Measurements from ENCODE around the gene USH1C. TPM values are rescaled to one million over a fixed set of nuclear protein-coding genes. Genes with fewer than 3 reads are reported as not detected.

The USH1C gene
- total RNA-seq, 1 donor from 2014 or later = not detected

- no peak for DNase-seq
- no peak overlapping the region for H3K27ac Mint-ChIP-seq (ENCODE audit: unreplicated experiment)
- H3K9me3 Mint-ChIP-seq (ENCODE audit: unreplicated experiment) = peaks cover 2% of the 10 kb centered on the region
- H3K4me1 Mint-ChIP-seq (ENCODE audit: low read depth, unreplicated experiment) = peaks cover 7% of the 10 kb centered on the region
- TF ChIP-seq CTCF (IDR thresholded peaks at IDR 0.05; ENCODE audit: partially characterized antibody, unreplicated experiment) = no peak
- peaks cover 6% of the 10 kb centered on the region for H3K27me3 Mint-ChIP-seq (ENCODE audit: unreplicated experiment)
- H3K36me3 Mint-ChIP-seq (ENCODE audit: unreplicated experiment) = no peaks in the 10 kb centered on the region
- H3K4me3 Mint-ChIP-seq (ENCODE audit: unreplicated experiment) = no peak overlapping the region
These were observed 22.9 kb downstream of the USH1C start for GRCh38 chr11:17521106-17521900.

DNA sequence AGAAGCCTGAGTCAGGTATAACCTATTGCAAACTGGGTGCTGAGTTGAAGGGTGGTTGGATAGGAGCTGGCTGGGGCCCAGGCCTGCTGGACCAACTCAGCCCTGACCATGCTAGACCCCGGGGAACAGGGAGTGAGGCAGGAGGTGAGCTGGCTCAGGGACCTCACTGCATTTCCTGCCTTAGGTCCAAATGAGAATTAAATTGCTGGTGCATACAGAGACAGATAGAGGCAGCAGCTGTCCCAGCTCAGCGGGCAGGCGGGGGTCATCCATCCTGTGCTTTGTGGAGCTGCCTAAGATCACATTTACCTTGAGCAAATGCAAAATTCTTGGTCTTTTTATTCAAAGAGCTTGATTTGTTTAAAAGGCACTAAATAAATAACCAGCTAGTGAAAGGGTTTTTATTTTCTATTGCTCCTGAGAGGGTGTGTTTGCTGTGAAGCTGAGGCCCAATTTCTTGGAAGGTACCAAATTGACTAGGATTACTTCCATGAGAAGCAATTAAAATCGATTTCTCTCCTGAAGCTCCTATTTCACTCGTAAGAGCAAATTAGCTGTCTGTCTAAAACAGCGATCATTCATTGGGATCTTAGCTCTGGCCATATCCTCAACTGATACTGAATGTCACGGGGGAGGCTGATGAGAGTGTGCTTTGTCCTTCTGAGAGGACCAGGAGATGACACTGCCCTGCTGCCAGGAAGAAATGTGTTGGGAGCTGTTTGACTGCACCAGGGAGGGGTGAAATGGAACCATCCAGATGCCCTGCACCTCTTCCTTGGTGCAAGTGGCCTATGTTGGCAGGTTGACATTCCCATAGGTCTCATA is 24.9 kb downstream of the USH1C start:
- H3K27ac Mint-ChIP-seq (ENCODE audit: unreplicated experiment) = no peak overlapping the region
- DNase-seq = no peak

GRCh38 chr11:17518366-17518765 is 25.9 kb downstream of the USH1C start:
- Mint-ChIP-seq H3K4me1 (ENCODE audit: low read depth, unreplicated experiment) (peaks cover 5% of the 10 kb centered on the region), H3K9me3 (ENCODE audit: unreplicated experiment) (peaks cover 2% of the 10 kb centered on the region), H3K36me3 (ENCODE audit: unreplicated experiment) (no peaks in the 10 kb centered on the region), H3K27ac (ENCODE audit: unreplicated experiment) (no peak overlapping the region), H3K4me3 (ENCODE audit: unreplicated experiment) (no peak overlapping the region), H3K27me3 (ENCODE audit: unreplicated experiment) (peaks cover 6% of the 10 kb centered on the region)
- no peak for DNase-seq
- TF ChIP-seq CTCF (IDR thresholded peaks at IDR 0.05; ENCODE audit: partially characterized antibody, unreplicated experiment) = no peak

More for the DNA sequence above, 24.9 kb downstream of the USH1C start:
- Mint-ChIP-seq H3K9me3 (ENCODE audit: unreplicated experiment) (peaks cover 2% of the 10 kb centered on the region), H3K4me3 (ENCODE audit: unreplicated experiment) (no peak overlapping the region), H3K36me3 (ENCODE audit: unreplicated experiment) (no peaks in the 10 kb centered on the region), H3K4me1 (ENCODE audit: low read depth, unreplicated experiment) (peaks cover 5% of the 10 kb centered on the region), H3K27me3 (ENCODE audit: unreplicated experiment) (peaks cover 4% of the 10 kb centered on the region)
- TF ChIP-seq CTCF (IDR thresholded peaks at IDR 0.05; ENCODE audit: partially characterized antibody, unreplicated experiment) = no peak

DNA sequence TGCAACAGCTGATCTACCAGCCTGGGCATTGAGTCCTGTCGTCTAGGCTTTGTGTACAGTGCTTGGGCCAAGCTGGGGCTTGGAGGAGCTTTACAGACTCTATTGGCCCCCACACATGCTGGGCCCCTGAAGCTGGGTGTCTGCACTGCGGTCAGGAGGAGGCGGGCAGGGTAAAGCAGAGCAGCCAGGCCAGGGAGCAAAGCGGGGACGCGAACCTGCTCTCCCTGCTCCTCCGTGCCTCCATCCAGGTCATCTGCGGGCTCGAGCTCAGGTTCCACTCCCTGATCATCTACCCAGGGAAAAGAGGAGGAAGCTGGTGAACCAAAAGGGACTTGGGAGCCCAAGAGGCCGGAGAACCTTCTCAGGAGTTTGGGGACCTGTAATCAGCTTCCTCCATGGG is 27.0 kb downstream of the USH1C start:
- no peak for DNase-seq
- no peaks in the 10 kb centered on the region for H3K36me3 Mint-ChIP-seq (ENCODE audit: unreplicated experiment)
- no peak for TF ChIP-seq CTCF (IDR thresholded peaks at IDR 0.05; ENCODE audit: partially characterized antibody, unreplicated experiment)
- no peak overlapping the region for H3K27ac Mint-ChIP-seq (ENCODE audit: unreplicated experiment)
- peaks cover 5% of the 10 kb centered on the region for H3K4me1 Mint-ChIP-seq (ENCODE audit: low read depth, unreplicated experiment)
- peaks cover 2% of the 10 kb centered on the region for H3K9me3 Mint-ChIP-seq (ENCODE audit: unreplicated experiment)
- H3K27me3 Mint-ChIP-seq (ENCODE audit: unreplicated experiment) = peaks cover 12% of the 10 kb centered on the region
- H3K4me3 Mint-ChIP-seq (ENCODE audit: unreplicated experiment) = no peak overlapping the region
